HG02981 (cell line): ENCODE measurements around the gene MZF1.
"Not testable (repeated sequence)": the region's sequence is repeated elsewhere in the genome, so short reads cannot be mapped to it uniquely, and the experiment has no call there.

ENCODE experiments used
- ATAC-seq: cut with Tn5 transposase; IDR thresholded peaks from one replicate; pipeline ENCODE4 v1.9.1; 2021; ENCODE audit warnings: mild to moderate bottlenecking, moderate library complexity; ENCODE audit not compliant: unreplicated experiment

The MZF1 gene

GRCh38 chr19:58572818-58573657 lies at the start of gene MZF1:
Gene MZF1 (minus strand): TSS chr19:58573335. CDS start chr19:58571389, 1,946 bp downstream.
- peak; percentile 49 for ATAC-seq

- not testable (repeated sequence) for ATAC-seq
Measured at GRCh38 chr19:58607213-58607612, 34.1 kb upstream of the MZF1 start.

- ATAC-seq, result not testable (repeated sequence)
Measured at GRCh38 chr19:58606251-58606896, 33.2 kb upstream of the MZF1 start.

GRCh38 chr19:58586133-58586765 lies 13.1 kb upstream of the MZF1 start:
- no peak for ATAC-seq

GRCh38 chr19:58585442-58586132 lies 12.5 kb upstream of the MZF1 start:
- no peak for ATAC-seq

GRCh38 chr19:58584498-58585441 lies 11.6 kb upstream of the MZF1 start:
- no peak for ATAC-seq

- no peak for ATAC-seq
Measured at GRCh38 chr19:58582985-58583384, 9.8 kb upstream of the MZF1 start.

- peak; percentile 70 for ATAC-seq
Measured at GRCh38 chr19:58581227-58582141, 8.3 kb upstream of the MZF1 start.

GRCh38 chr19:58579473-58580142 lies 6.5 kb upstream of the MZF1 start:
- ATAC-seq, result no peak

GRCh38 chr19:58578012-58578925 lies 5.1 kb upstream of the MZF1 start:
- ATAC-seq, result no peak

- ATAC-seq, result not testable (repeated sequence)
Measured at GRCh38 chr19:58577581-58577980, 4.4 kb upstream of the MZF1 start.

GRCh38 chr19:58575183-58576041 lies 2.3 kb upstream of the MZF1 start:
- ATAC-seq, result peak; percentile 37

GRCh38 chr19:58573658-58574164 lies 576 bp upstream of the MZF1 start:
- no peak for ATAC-seq

GRCh38 chr19:58572026-58572817 lies 913 bp downstream of the MZF1 start:
- ATAC-seq, result no peak

- ATAC-seq, result no peak
Measured at GRCh38 chr19:58571575-58571947, 1.6 kb downstream of the MZF1 start.
